ENCODE measurements around the gene RAB40B. TPM values are rescaled to one million over a fixed set of nuclear protein-coding genes. Genes with fewer than 3 reads are reported as not detected.
A peak's percentile ranks its signal among the peaks of the same experiment; 100 is the strongest.

Gene RAB40B
- total and polyA plus RNA-seq, 2 of the 13 experiments (the other 11 are each of a cell fraction or from before 2014, with no cell fraction given) = 6.2 to 6.5 TPM

DNA sequence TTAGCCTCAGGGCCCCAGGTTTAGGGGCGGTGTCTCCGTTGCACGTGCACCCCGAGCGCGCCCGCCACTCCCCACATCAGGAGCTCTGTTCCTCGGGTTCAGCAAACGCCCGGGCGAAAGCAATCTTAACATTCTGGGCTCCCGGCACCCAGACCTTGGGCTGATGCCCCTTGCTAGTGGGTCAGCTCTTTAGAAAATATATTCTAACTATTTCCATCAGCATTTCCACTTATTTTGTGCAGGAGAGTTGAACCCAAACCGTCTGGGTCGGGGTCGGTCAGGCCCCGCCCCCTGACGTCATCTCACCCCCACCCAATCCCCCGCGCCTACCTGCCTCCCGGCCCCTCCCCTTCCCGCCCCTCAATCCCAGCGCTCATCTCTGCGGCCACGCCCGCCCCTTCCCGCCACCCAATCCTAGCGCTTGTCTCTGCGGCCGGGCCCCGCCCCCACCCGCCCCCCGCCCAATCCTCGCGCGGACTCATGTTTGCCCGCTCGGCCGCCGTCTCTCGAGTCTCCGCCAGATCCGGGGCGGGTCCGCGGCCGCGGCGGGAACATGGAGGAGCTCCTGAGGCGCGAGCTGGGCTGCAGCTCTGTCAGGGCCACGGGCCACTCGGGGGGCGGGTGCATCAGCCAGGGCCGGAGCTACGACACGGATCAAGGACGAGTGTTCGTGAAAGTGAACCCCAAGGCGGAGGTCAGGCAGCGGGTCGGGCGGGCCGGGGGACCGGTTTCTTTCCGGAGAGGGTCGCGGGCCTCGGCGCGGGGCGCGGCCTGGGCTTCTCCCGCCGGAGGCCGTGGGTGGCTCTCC, 17.9 kb upstream of the RAB40B start, which contains the start of gene FN3KRP (continued):
- TF ChIP-seq, protein P1, sequence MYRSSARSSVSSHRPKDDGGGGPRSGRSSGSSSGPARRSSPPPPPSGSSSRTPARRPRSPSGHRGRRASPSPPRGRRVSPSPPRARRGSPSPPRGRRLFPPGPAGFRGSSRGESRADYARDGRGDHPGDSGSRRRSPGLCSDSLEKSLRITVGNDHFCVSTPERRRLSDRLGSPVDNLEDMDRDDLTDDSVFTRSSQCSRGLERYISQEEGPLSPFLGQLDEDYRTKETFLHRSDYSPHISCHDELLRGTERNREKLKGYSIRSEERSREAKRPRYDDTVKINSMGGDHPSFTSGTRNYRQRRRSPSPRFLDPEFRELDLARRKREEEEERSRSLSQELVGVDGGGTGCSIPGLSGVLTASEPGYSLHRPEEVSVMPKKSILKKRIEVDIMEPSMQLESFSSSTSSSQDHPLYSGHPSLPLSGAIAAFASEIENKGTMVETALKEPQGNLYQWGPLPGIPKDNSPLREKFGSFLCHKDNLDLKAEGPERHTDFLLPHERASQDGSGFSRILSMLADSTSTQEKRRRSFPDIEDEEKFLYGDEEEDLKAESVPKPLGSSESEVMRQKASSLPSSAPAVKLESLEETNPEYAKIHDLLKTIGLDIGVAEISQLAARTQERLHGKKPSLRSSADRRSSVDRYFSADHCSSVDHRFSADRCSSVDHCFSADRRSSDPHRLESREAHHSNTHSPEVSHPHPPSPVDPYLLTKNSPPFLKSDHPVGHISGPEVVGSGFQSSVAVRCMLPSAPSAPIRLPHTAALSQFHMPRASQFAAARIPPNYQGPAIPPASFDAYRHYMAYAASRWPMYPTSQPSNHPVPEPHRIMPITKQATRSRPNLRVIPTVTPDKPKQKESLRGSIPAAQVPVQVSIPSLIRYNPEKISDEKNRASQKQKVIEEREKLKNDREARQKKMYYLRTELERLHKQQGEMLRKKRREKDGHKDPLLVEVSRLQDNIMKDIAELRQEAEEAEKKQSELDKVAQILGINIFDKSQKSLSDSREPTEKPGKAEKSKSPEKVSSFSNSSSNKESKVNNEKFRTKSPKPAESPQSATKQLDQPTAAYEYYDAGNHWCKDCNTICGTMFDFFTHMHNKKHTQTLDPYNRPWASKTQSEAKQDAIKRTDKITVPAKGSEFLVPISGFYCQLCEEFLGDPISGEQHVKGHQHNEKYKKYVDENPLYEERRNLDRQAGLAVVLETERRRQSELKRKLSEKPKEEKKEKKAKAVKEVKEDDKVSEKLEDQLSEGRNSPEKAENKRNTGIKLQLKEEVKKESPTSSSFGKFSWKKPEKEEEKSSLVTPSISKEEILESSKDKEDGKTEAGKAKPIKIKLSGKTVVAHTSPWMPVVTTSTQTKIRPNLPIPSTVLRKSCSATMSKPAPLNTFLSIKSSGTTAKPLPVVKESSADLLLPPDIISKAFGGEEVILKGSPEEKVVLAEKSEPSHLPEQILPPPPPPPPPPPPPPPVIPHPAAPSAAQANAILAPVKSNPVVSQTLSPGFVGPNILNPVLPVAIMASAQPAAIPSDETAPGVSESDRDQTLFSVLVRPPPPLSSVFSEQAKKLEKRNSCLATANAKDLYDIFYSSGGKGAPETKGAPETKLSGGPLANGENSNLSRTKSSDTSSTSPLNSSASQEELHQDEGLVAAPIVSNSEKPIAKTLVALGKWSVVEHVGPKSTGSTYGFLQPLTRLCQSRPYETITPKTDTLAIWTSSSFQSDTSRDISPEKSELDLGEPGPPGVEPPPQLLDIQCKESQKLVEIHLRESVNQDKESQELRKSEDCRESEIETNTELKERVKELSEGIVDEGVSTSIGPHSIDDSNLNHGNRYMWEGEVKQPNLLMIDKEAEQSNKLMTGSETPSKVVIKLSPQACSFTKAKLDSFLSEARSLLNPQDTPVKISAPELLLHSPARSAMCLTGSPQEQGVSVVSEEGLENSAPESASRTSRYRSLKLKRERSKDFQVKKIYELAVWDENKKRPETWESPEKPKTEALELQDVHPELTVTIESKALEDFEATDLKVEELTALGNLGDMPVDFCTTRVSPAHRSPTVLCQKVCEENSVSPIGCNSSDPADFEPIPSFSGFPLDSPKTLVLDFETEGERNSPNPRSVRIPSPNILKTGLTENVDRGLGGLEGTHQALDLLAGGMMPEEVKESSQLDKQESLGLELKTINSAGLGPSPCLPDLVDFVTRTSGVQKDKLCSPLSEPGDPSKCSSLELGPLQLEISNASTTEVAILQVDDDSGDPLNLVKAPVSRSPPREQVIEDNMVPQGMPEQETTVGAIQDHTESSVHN (CRISPR knock-in tag; IDR thresholded peaks at IDR 0.05) = no peak
- TF ChIP-seq, protein P2, sequence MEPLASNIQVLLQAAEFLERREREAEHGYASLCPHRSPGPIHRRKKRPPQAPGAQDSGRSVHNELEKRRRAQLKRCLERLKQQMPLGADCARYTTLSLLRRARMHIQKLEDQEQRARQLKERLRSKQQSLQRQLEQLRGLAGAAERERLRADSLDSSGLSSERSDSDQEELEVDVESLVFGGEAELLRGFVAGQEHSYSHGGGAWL (CRISPR knock-in tag; IDR thresholded peaks at IDR 0.05) = peak; percentile 70; the same call in 1 of the 2 replicates
- TF ChIP-seq ZNF607 (CRISPR knock-in tag; IDR thresholded peaks at IDR 0.05; ENCODE audit: borderline replicate concordance) = 0 out of 2 replicates have a peak, but pooled peaks have one; percentile 17
- peak; percentile 73 for TF ChIP-seq ZEB1 (IDR thresholded peaks at IDR 0.05; ENCODE audit: insufficient replicate concordance, low read depth)
- peak; percentile 28; the same call in 1 of the 2 replicates for TF ChIP-seq ZNF816 (CRISPR knock-in tag; IDR thresholded peaks at IDR 0.05; ENCODE audit: borderline replicate concordance)
- 0 out of 2 replicates have a peak, but pooled peaks have one; percentile 57 for TF ChIP-seq ZNF672 (CRISPR knock-in tag; IDR thresholded peaks at IDR 0.05)
- peak; percentile 56; the same call in 1 of the 2 replicates for TF ChIP-seq ZNF160 (CRISPR knock-in tag; IDR thresholded peaks at IDR 0.05)
- no peak for TF ChIP-seq HNF4G (IDR thresholded peaks at IDR 0.05; ENCODE audit: borderline replicate concordance, low read depth, low read length)
- no peak for TF ChIP-seq HNF4G (CRISPR knock-in tag; IDR thresholded peaks at IDR 0.05; ENCODE audit: borderline replicate concordance, low read depth)
- peak; percentile 46; the same call in 1 of the 2 replicates for TF ChIP-seq ZC3H13 (CRISPR knock-in tag; IDR thresholded peaks at IDR 0.05)
- 0 out of 2 replicates have a peak, but pooled peaks have one; percentile 59 for TF ChIP-seq ZSCAN20 (CRISPR knock-in tag; IDR thresholded peaks at IDR 0.05; ENCODE audit: borderline replicate concordance)
